AG04450 (cell line): ENCODE data around the gene FNDC7. TPM values are rescaled to one million over a fixed set of nuclear protein-coding genes. Genes with fewer than 3 reads are reported as not detected.
"Not testable (repeated sequence)": the region's sequence is repeated elsewhere in the genome, so short reads cannot be mapped to it uniquely, and the experiment has no call there.

Experiments used
- CTCF ChIA-PET: fragments of 300-600, 350-600 bp; formaldehyde crosslinking; extraction: SDS; loops from one replicate; lab custom pipeline; 2022; ENCODE audit warnings: antibody characterized with exemption, inconsistent platforms; lab: Charles Lee
- POLR2A ChIA-PET: fragments of 350-600 bp; formaldehyde crosslinking; extraction: SDS; loops from one replicate; lab custom pipeline; 2021; ENCODE audit warnings: antibody characterized with exemption, inconsistent platforms; lab: Yijun Ruan, JAX
- DNase-seq: peaks from one replicate; pipeline ENCODE4 v3.0.0-alpha.2; 2011; ENCODE audit warnings: low read depth, low spot score
- H3K27ac ChIP-seq: one replicate; pipeline ENCODE4 v1.5.1; 2012; ENCODE audit warnings: low read depth, low read length, control low read depth
- H3K27me3 ChIP-seq: one replicate; pipeline ENCODE4 v1.6.0; 2012; ENCODE audit warnings: low read length; ENCODE audit not compliant: control insufficient read depth, insufficient read depth
- H3K4me3 ChIP-seq: 2 replicates; pipeline ENCODE4 v1.5.1; 2011; ENCODE audit warnings: mild to moderate bottlenecking, low read depth, low read length, control low read depth
- H3K9me3 ChIP-seq: 2 replicates; pipeline ENCODE4 v1.5.1; 2012; ENCODE audit warnings: low read length; ENCODE audit not compliant: control insufficient read depth, insufficient read depth
- CTCF ChIP-seq: IDR thresholded peaks from 2 replicates; pipeline ENCODE4 v1.5.1; 2011; ENCODE audit warnings: low read depth, low read length, control low read depth, inconsistent platforms
- polyA plus RNA-seq: library from polyadenylated mRNA; depleted of rRNA; stranded (reverse); fragments of >200 nt; gene quantifications from 2 replicates; pipeline ENCODE4 v1.2.3, GENCODE V29; 2011

FNDC7 gene
- polyA plus RNA-seq, 1 experiment: not detected

- ChIA-PET POLR2A (no interaction called here), CTCF (interaction anchor here (0.6 kb wide), 1 partner anchor 133 kb away, joined by 3 read pairs; no protein-coding TSS in a partner anchor)
- no peaks in the 10 kb centered on the region for H3K27me3 ChIP-seq
- no peak for TF ChIP-seq CTCF
- no peaks in the 10 kb centered on the region for H3K9me3 ChIP-seq
- H3K27ac ChIP-seq: no peak overlapping the region
- no peak for DNase-seq
- H3K4me3 ChIP-seq: no peak overlapping the region
Measured at GRCh38 chr1:108695535-108695934, 17.2 kb upstream of the FNDC7 start.

GRCh38 chr1:108699375-108700332 is 13.1 kb upstream of the FNDC7 start:
- Histone ChIP-seq H3K4me3 (no peak overlapping the region), H3K9me3 (no peaks in the 10 kb centered on the region), H3K27ac (no peak overlapping the region), H3K27me3 (no peaks in the 10 kb centered on the region)
- POLR2A ChIA-PET: no interaction called here
- CTCF ChIA-PET: no interaction called here
- no peak for DNase-seq
- no peak for TF ChIP-seq CTCF

- H3K27me3 ChIP-seq: no peaks in the 10 kb centered on the region
- TF ChIP-seq CTCF: no peak
- H3K9me3 ChIP-seq: no peaks in the 10 kb centered on the region
- CTCF ChIA-PET: no interaction called here
- DNase-seq: no peak
- H3K4me3 ChIP-seq: no peak overlapping the region
- POLR2A ChIA-PET: no interaction called here
- H3K27ac ChIP-seq: no peak overlapping the region
Measured at GRCh38 chr1:108701176-108701849, 11.4 kb upstream of the FNDC7 start.

- DNase-seq, H3K27ac ChIP-seq, H3K4me3 ChIP-seq, H3K9me3 ChIP-seq, H3K27me3 ChIP-seq, POLR2A ChIA-PET: not testable (repeated sequence)
- CTCF ChIA-PET: interaction anchor here (1.1 kb wide), 1 partner anchor 43 kb away, joined by 3 read pairs; no protein-coding TSS in a partner anchor
Measured at GRCh38 chr1:108702109-108702508, 10.6 kb upstream of the FNDC7 start.

- no peak for TF ChIP-seq CTCF
- POLR2A ChIA-PET: interaction anchor here (1.4 to 2.6 kb wide), 2 partner anchors 12 to 20 kb away, joined by 3 to 10 read pairs; partner anchors contain the start of gene PRPF38B
- CTCF ChIA-PET: interaction anchor here (1.7 kb wide), 1 partner anchor 194 kb away, joined by 6 read pairs; no protein-coding TSS in a partner anchor
- H3K4me3 ChIP-seq: no peak overlapping the region
- H3K27me3 ChIP-seq: no peaks in the 10 kb centered on the region
- no peak overlapping the region for H3K27ac ChIP-seq
- no peaks in the 10 kb centered on the region for H3K9me3 ChIP-seq
- DNase-seq: no peak
Measured at GRCh38 chr1:108703939-108704338, 8.8 kb upstream of the FNDC7 start.
